NT2/D1 (cell line): ENCODE results near the gene POU2AF1.

Experiments
- DNase-seq: peaks from one replicate; pipeline ENCODE4 v3.0.0-alpha.2; 2011; ENCODE audit warnings: low read depth, low spot score
- H3K27me3 ChIP-seq: 2 replicates; pipeline ENCODE4 v1.6.0; 2011; ENCODE audit warnings: mild to moderate bottlenecking; ENCODE audit not compliant: insufficient read length, insufficient read depth
- H3K36me3 ChIP-seq: 2 replicates; pipeline ENCODE4 v1.6.1; 2011; ENCODE audit warnings: mild to moderate bottlenecking, low read length, mixed read lengths; ENCODE audit not compliant: insufficient read depth, insufficient read length
- H3K4me1 ChIP-seq: 2 replicates; pipeline ENCODE4 v1.5.1; 2011; ENCODE audit not compliant: insufficient read depth, insufficient read length
- H3K4me3 ChIP-seq: 2 replicates; pipeline ENCODE4 v1.5.1; 2011; ENCODE audit warnings: low read depth; ENCODE audit not compliant: insufficient read length
- H3K9ac ChIP-seq: 2 replicates; pipeline ENCODE4 v1.6.0; 2011; ENCODE audit warnings: low read depth; ENCODE audit not compliant: insufficient read length
- H3K9me3 ChIP-seq: 2 replicates; pipeline ENCODE4 v1.5.1; 2011; ENCODE audit warnings: mild to moderate bottlenecking, low read length; ENCODE audit not compliant: insufficient read depth
- SUZ12 ChIP-seq: IDR thresholded peaks from 2 replicates; pipeline ENCODE4 v1.6.1; 2011; ENCODE audit not compliant: insufficient read length, insufficient read depth; ENCODE audit errors: extremely low read depth
- YY1 ChIP-seq: IDR thresholded peaks from 2 replicates; pipeline ENCODE4 v1.6.1; 2011; ENCODE audit not compliant: insufficient read length, insufficient read depth
- ZNF274 ChIP-seq: IDR thresholded peaks from 2 replicates; pipeline ENCODE4 v1.6.1; 2011; ENCODE audit warnings: mild to moderate bottlenecking, low read depth, low read length

POU2AF1 gene

DNA sequence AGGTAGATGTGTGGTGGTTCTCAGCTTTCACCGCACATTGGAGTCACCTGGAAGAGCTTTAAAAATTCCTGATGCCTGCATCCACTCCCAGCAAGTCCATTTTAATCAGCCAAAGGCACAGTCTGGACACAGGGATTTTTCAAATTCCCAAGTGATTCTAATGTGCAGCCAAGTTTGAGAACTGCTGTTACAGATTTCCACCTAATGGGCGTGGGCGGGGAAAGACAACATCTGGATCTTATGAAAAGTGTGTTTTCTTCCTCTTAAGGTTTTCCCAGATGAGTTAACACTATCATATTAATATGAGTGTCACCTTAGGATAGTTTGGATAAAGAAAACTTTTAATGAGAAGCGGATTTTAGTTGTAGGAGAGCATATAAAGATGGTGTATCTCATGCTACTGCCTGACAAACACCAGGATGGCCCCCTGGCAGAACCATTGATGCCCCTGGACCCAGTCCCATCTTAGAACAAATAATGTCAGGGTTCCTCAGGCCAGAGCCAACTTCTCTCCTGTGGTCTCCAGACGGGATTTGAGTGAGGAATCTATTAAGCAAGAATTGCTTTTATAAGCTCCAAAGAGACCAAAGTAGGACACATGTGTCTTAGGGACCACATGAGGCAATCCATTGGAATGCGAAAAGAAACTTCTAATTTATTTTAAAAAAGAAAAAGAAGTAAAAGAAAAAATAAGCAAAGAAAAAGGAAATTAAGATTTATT lies 31.9 kb downstream of the POU2AF1 start:
- Histone ChIP-seq H3K9me3 (no peaks in the 10 kb centered on the region), H3K36me3 (no peaks in the 10 kb centered on the region), H3K27me3 (no peaks in the 10 kb centered on the region), H3K4me1 (peaks cover 1% of the 10 kb centered on the region), H3K9ac (no peak overlapping the region), H3K4me3 (no peak overlapping the region)
- TF ChIP-seq ZNF274 = no peak
- DNase-seq = no peak

- H3K9me3 ChIP-seq = no peaks in the 10 kb centered on the region; the same call in 1 of the 2 replicates
- TF ChIP-seq YY1 = no peak
- TF ChIP-seq ZNF274 = no peak
- TF ChIP-seq SUZ12 = no peak
- H3K27me3 ChIP-seq = no peaks in the 10 kb centered on the region
- no peak overlapping the region for H3K4me3 ChIP-seq
- peaks cover 1% of the 10 kb centered on the region for H3K4me1 ChIP-seq
- no peak overlapping the region for H3K9ac ChIP-seq
- H3K36me3 ChIP-seq = no peaks in the 10 kb centered on the region
- no peak for DNase-seq
These were observed 35.0 kb downstream of the POU2AF1 start for GRCh38 chr11:111344032-111344431.

- H3K4me3 ChIP-seq = no peak overlapping the region
- no peaks in the 10 kb centered on the region; the same call in 1 of the 2 replicates for H3K9me3 ChIP-seq
- no peaks in the 10 kb centered on the region for H3K36me3 ChIP-seq
- H3K27me3 ChIP-seq = no peaks in the 10 kb centered on the region
- TF ChIP-seq YY1 (no peak), ZNF274 (no peak), SUZ12 (no peak)
- DNase-seq = no peak
- H3K9ac ChIP-seq = no peak overlapping the region
- peaks cover 1% of the 10 kb centered on the region for H3K4me1 ChIP-seq
These were observed 36.7 kb downstream of the POU2AF1 start for GRCh38 chr11:111342329-111342728.

DNA sequence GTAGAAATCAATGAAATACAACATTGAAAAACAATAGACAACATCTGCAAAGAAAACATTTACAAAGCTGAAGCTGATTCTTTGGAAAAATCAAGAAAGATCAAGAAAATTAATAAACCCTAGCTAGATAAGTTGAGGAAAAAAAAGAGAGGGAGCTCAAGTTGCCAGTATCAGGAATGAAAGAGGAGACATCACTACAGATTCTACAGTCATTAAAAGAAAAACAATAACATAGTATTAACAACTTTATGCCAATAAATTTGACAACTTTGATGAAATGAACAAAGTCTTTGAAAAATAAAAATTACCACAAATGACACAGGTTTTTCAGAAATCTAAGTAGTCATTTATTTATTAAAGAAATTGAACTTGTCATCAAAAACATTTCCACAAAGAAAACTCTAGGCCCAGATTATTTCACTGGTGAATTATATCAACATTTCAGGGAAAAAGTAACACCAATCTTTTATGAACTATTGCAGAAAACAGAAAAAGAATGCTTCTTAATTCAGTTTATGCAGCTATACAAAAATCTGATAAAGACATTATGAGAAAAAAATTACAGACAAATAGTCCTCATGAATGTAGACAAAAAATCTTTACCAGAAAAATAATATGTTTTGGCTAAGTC lies 39.2 kb downstream of the POU2AF1 start:
- H3K27me3 ChIP-seq = no peaks in the 10 kb centered on the region
- no peaks in the 10 kb centered on the region for H3K36me3 ChIP-seq
- H3K4me1 ChIP-seq = peaks cover 5% of the 10 kb centered on the region
- no peak for TF ChIP-seq ZNF274
- no peak for TF ChIP-seq SUZ12
- no peak for TF ChIP-seq YY1
- DNase-seq = no peak
- no peak overlapping the region for H3K9ac ChIP-seq
- H3K4me3 ChIP-seq = no peak overlapping the region
- H3K9me3 ChIP-seq = no peaks in the 10 kb centered on the region; the same call in 1 of the 2 replicates

GRCh38 chr11:111336582-111337256 lies 42.4 kb downstream of the POU2AF1 start:
- no peaks in the 10 kb centered on the region; the same call in 1 of the 2 replicates for H3K9me3 ChIP-seq
- H3K36me3 ChIP-seq = no peaks in the 10 kb centered on the region
- TF ChIP-seq ZNF274 (no peak), SUZ12 (no peak), YY1 (no peak)
- DNase-seq = peak; percentile 51
- no peaks in the 10 kb centered on the region for H3K27me3 ChIP-seq
- H3K4me3 ChIP-seq = no peak overlapping the region
- peaks cover 6% of the 10 kb centered on the region for H3K4me1 ChIP-seq
- H3K9ac ChIP-seq = no peak overlapping the region

DNA sequence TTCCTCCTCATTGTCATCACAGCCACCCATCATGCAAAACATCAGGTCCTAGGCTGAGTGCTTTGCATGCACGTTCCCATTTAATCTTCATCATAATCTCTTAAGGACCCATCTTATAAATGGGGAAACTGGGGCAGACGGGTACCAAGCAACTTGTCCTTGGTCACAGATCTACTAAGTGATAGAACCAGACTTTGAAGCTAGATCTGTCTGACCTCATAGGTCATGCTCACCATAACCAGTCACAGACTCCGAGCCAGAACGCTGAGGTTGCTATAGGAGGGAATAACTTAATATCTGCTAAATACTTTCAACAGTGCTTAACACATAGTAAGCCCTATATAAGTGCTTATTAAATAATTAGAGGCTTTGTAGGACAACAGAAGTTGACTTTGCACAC lies 43.0 kb downstream of the POU2AF1 start:
- no peak overlapping the region for H3K4me3 ChIP-seq
- H3K9me3 ChIP-seq = no peaks in the 10 kb centered on the region; the same call in 1 of the 2 replicates
- no peaks in the 10 kb centered on the region for H3K27me3 ChIP-seq
- H3K36me3 ChIP-seq = no peaks in the 10 kb centered on the region
- TF ChIP-seq YY1 (no peak), ZNF274 (no peak), SUZ12 (no peak)
- DNase-seq = no peak
- H3K4me1 ChIP-seq = peaks cover 6% of the 10 kb centered on the region
- no peak overlapping the region for H3K9ac ChIP-seq

GRCh38 chr11:111335549-111335948 lies 43.5 kb downstream of the POU2AF1 start:
- Histone ChIP-seq H3K4me1 (peaks cover 6% of the 10 kb centered on the region), H3K9ac (no peak overlapping the region), H3K36me3 (no peaks in the 10 kb centered on the region), H3K9me3 (no peaks in the 10 kb centered on the region; the same call in 1 of the 2 replicates), H3K27me3 (no peaks in the 10 kb centered on the region), H3K4me3 (no peak overlapping the region)
- TF ChIP-seq YY1 (no peak), SUZ12 (no peak), ZNF274 (no peak)
- no peak for DNase-seq
